DND-41 (cell line): Measurements from ENCODE around the gene LIMS2.

ENCODE experiments used
- ATAC-seq: fragments of 200-7000 bp; cut with Tn5 transposase; 3 replicates; pipeline ENCODE4 v1.9.1; 2021; ENCODE audit warnings: low read depth; ENCODE audit not compliant: insufficient read depth
- DNase-seq: peaks from one replicate; pipeline ENCODE4 v3.0.0-alpha.2; 2020
- H2AFZ ChIP-seq: 2 replicates; pipeline ENCODE4 v1.6.0; 2012; ENCODE audit warnings: low read depth, low read length
- H3K27ac ChIP-seq: 2 replicates; pipeline ENCODE4 v1.5.1; 2012; ENCODE audit warnings: low read length, inconsistent platforms
- H3K27me3 ChIP-seq: fragments of 200-600 bp; sonication (generic); 2 replicates; pipeline ENCODE4 v1.6.0; 2012; ENCODE audit warnings: low read length, mild to moderate bottlenecking, inconsistent platforms; ENCODE audit not compliant: insufficient read depth, poor library complexity
- H3K36me3 ChIP-seq: 2 replicates; pipeline ENCODE4 v1.5.1; 2012; ENCODE audit warnings: low read length, inconsistent platforms; ENCODE audit not compliant: insufficient read depth
- H3K4me1 ChIP-seq: 2 replicates; pipeline ENCODE4 v1.5.1; 2012; ENCODE audit warnings: mild to moderate bottlenecking, low read length; ENCODE audit not compliant: insufficient read depth
- H3K4me2 ChIP-seq: 2 replicates; pipeline ENCODE4 v1.6.0; 2012; ENCODE audit warnings: mild to moderate bottlenecking, moderate library complexity, low read length, inconsistent platforms; ENCODE audit not compliant: insufficient read depth
- H3K4me3 ChIP-seq, 2 experiments: fragments of 200-600 bp in 1 of 2; shearing (Covaris generic) in 1 of 2; 2 replicates each; pipeline ENCODE4 v1.5.1; 2012 to 2016; ENCODE audit warnings: inconsistent platforms in 2 of 2, low read length in 2 of 2, mild to moderate bottlenecking in 2 of 2, low read depth in 1 of 2, moderate library complexity in 1 of 2
- H3K79me2 ChIP-seq: 2 replicates; pipeline ENCODE4 v1.6.0; 2012; ENCODE audit warnings: low read length, inconsistent platforms; ENCODE audit not compliant: insufficient read depth
- H3K9ac ChIP-seq: 2 replicates; pipeline ENCODE4 v1.6.0; 2012; ENCODE audit warnings: low read depth, mild to moderate bottlenecking, inconsistent platforms, low read length, moderate library complexity
- H3K9me3 ChIP-seq: 2 replicates; pipeline ENCODE4 v1.5.1; 2012; ENCODE audit warnings: low read length, moderate library complexity, mild to moderate bottlenecking, inconsistent platforms; ENCODE audit not compliant: insufficient read depth, severe bottlenecking
- H4K20me1 ChIP-seq: 2 replicates; pipeline ENCODE4 v1.6.0; 2012; ENCODE audit warnings: low read length; ENCODE audit not compliant: insufficient read depth
- EZH2 ChIP-seq: IDR thresholded peaks from 3 replicates; pipeline ENCODE4 v1.6.1; 2012; ENCODE audit warnings: borderline replicate concordance, low read depth, mild to moderate bottlenecking, moderate library complexity, low read length, inconsistent platforms; ENCODE audit not compliant: severe bottlenecking
- TF ChIP-seq, protein P1 (sequence below): IDR thresholded peaks from 2 replicates; pipeline ENCODE4 v1.5.1; 2012; ENCODE audit warnings: borderline replicate concordance, low read length, moderate library complexity, mild to moderate bottlenecking; ENCODE audit not compliant: poor library complexity, severe bottlenecking; ENCODE audit errors: extremely low read depth

LIMS2 gene

DNA sequence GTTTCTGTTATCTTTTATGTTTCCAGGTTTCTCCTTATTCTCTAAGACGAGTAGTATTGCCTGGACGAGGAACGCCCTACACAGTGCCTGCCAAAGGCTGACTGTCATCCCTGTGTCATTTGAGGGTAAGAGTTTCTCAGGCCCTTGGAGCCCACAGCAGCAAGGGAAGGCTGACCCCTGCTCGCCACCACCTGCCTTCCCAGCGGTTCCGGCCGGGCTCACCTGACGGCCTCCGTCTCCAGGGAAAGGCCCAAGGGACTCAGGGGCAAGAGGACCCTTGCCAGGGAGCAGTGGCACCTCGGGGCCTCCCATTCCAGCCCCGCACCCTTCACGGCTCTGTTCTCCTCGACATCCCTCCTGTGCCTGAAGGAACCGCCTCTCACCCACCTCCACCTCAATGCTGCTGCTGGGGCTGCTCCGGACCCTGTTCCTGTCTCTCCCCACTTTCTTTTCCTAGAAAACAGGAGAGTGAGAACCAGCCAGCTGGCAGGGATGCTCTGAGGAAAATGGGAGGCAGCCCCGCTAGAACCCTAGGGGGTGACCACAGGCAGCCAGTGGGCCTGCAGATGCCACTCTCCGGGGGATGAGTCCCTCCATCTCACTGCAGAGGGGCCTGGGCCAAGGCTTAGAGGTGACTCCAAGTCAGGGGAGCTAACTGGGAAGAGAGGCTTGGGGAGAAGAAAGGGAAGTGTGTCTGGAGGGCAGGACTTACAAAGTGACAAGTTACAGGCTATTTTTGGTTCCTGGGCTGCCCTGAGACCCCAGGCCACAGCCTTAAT lies 1.9 kb downstream of the LIMS2 start:
- TF ChIP-seq, protein P1, sequence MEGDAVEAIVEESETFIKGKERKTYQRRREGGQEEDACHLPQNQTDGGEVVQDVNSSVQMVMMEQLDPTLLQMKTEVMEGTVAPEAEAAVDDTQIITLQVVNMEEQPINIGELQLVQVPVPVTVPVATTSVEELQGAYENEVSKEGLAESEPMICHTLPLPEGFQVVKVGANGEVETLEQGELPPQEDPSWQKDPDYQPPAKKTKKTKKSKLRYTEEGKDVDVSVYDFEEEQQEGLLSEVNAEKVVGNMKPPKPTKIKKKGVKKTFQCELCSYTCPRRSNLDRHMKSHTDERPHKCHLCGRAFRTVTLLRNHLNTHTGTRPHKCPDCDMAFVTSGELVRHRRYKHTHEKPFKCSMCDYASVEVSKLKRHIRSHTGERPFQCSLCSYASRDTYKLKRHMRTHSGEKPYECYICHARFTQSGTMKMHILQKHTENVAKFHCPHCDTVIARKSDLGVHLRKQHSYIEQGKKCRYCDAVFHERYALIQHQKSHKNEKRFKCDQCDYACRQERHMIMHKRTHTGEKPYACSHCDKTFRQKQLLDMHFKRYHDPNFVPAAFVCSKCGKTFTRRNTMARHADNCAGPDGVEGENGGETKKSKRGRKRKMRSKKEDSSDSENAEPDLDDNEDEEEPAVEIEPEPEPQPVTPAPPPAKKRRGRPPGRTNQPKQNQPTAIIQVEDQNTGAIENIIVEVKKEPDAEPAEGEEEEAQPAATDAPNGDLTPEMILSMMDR: no peak
- no peak for TF ChIP-seq EZH2
- Histone ChIP-seq H3K9ac (no peak overlapping the region), H4K20me1 (no peaks in the 10 kb centered on the region), H3K79me2 (no peaks in the 10 kb centered on the region), H3K27ac (no peak overlapping the region), H3K4me2 (no peak overlapping the region), H3K27me3 (peaks cover 4% of the 10 kb centered on the region), H2AFZ (no peak overlapping the region), H3K36me3 (no peaks in the 10 kb centered on the region), H3K9me3 (no peaks in the 10 kb centered on the region), H3K4me3 (no peak overlapping the region), H3K4me1 (no peaks in the 10 kb centered on the region)
- no peak for DNase-seq
- ATAC-seq: no peak

DNA sequence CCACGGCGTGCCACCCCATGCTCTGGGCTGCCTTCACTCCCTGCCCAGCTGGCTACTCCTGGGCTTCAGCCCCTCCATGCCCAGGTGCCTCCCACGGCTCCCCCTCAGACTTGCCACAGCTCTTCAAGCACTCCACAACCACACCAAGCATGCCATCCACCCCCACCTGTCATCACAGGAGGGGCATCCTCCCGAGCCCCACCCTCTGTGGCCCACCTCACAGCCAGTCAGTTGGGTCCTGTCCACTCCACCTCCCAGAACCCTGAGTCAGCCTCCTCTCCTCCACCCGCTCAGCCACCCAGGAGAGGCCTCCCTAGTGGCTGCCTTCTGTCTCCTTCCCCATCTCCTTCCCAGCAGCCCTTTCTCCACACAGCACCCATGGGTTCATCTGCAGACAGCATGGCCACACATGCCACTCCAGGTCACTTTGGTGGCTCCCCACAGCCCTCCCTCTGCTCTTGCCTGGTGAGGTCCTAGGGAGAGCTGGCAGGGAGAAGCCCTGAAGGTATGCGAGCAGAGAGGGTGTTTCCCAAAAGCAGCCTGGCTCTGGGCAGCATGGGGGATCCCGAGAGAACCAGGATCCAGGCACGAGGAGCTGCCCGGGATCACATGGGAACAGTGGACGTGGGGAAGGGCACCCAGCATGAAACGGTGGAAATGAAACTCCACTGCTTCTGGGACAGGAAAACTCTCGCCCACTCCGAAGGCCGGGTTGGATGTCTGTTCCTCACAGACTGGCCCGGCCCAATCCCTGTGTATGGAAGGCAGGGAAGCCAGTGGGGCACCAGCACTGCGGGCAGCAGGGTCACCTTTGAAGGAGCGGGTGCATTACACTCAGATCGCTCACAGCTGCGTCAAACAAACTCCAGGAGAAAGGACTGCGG lies 2.7 kb downstream of the LIMS2 start:
- ATAC-seq (no peak; the same call in 2 of the 3 replicates), DNase-seq (no peak)
- no peaks in the 10 kb centered on the region for H3K36me3 ChIP-seq
- H3K4me2 ChIP-seq: no peak overlapping the region
- no peaks in the 10 kb centered on the region for H3K79me2 ChIP-seq
- no peaks in the 10 kb centered on the region for H3K9me3 ChIP-seq
- no peak overlapping the region for H3K9ac ChIP-seq
- H3K27ac ChIP-seq: no peak overlapping the region
- H3K4me1 ChIP-seq: no peaks in the 10 kb centered on the region
- no peak overlapping the region for H3K4me3 ChIP-seq
- no peaks in the 10 kb centered on the region for H4K20me1 ChIP-seq
- H2AFZ ChIP-seq: no peak overlapping the region
- H3K27me3 ChIP-seq: peaks cover 4% of the 10 kb centered on the region
- TF ChIP-seq EZH2: no peak
- TF ChIP-seq, protein P1: no peak

DNA sequence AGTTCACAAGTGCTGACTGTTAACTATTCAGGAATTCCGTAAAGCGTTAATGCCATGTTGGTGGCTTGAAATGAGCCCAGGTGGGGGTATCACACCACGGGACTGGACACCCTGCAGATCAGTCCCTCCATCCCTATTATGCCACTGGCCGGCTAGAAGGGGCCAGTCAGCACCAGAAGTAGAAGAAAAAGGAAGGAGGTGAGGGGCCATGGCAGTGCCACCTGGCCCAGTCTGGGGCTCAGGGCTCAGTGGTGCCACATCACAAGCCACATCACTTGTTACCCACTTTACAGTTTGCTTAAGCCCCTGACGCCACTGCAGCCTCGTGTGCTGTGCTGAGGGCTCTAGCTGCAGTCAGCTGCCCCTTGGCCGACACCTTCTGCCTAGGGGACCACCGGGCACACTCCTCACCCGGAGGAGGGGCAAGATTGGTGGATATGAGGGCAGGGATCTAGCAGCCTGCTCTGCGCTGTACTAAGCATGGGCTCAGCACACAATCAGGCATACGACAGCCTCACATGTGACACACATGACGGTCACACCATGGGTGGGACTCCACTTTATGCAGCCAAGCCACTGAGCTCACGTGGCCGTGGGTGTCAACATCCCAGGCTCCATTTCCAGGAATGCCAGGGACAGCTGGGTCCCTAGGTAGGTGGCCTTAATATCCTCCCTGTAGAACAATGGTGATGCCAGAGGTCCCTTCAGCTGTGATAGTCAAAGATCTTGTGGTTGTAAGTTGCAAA lies 3.6 kb downstream of the LIMS2 start:
- Histone ChIP-seq H3K4me1 (no peaks in the 10 kb centered on the region), H3K4me2 (no peak overlapping the region), H3K27ac (no peak overlapping the region), H4K20me1 (no peaks in the 10 kb centered on the region), H3K9ac (no peak overlapping the region), H3K9me3 (no peaks in the 10 kb centered on the region), H3K36me3 (no peaks in the 10 kb centered on the region), H3K27me3 (peaks cover 4% of the 10 kb centered on the region), H3K4me3 (no peak overlapping the region), H2AFZ (no peak overlapping the region), H3K79me2 (no peaks in the 10 kb centered on the region)
- DNase-seq (no peak), ATAC-seq (no peak)
- no peak for TF ChIP-seq EZH2
